Measurements from ENCODE around the gene ISCU.

DNA sequence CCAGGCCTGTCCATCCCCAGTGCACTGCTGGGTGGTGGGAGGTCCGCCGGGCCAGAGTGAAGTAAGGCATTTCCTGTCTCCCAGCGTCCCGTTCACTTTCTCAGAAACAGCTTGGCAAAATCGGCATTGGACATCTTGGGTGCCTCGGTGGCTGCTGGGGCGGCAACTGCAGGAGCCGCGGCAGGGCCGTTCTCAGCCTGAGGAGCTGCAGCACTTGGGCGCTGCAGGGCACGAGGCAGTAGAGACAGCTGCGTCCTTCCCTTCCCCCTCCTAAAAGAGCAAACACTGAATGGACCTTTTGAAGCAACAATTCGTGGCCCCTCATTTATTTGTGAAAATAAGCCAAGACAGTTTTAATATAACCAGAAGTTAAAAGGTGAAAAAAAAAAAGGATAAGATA, 39.0 kb upstream of the ISCU start:
- TF ChIP-seq POLR2AphosphoS5 (IDR thresholded peaks at IDR 0.05; ENCODE audit: borderline replicate concordance, low read depth, low read length) (no peak), EZH2 (IDR thresholded peaks at IDR 0.05) (no peak)

Measured in SK-N-MC (cell line).